ENCODE measurements around the gene PARP9. TPM values are rescaled to one million over a fixed set of nuclear protein-coding genes. Genes with fewer than 3 reads are reported as not detected.

The PARP9 gene
- 10 to 100 TPM; 13.4 to 16.6 (median 13.6) TPM for polyA plus RNA-seq (ENCODE audit: insufficient read length in 3 of 3)
- long read RNA-seq, donor 1, partial matches to known transcripts, result 0 of 1 reads
- long read RNA-seq, donor 1, other reads (novel, unspliced or antisense), result 0 of 1 reads
- long read RNA-seq, donor 2, result 0 reads
- long read RNA-seq, donor 3, result 0 reads
- long read RNA-seq, donor 4, result 0 reads
- long read RNA-seq, donor 5, result 0 reads
- long read RNA-seq, donor 6, result 0 reads
- long read RNA-seq, donor 7, result 0 reads
- long read RNA-seq, donor 8, result 0 reads
- long read RNA-seq, donor 9, result 0 reads
- long read RNA-seq, donor 10, partial matches to known transcripts, result 5 of 5 reads
- long read RNA-seq, donor 10, other reads (novel, unspliced or antisense), result 0 of 5 reads
- long read RNA-seq, donor 11, result 0 reads
- long read RNA-seq, donor 12, result 0 reads
- long read RNA-seq, donor 13, partial matches to known transcripts, result 0 of 1 reads
- long read RNA-seq, donor 13, other reads (novel, unspliced or antisense), result 0 of 1 reads
- long read RNA-seq, donor 14, result 0 reads
- long read RNA-seq, donor 15, result 0 reads
- long read RNA-seq, donor 16, partial matches to known transcripts, result 13 of 14 reads
- long read RNA-seq, donor 16, other reads (novel, unspliced or antisense), result 0 of 14 reads

DNA sequence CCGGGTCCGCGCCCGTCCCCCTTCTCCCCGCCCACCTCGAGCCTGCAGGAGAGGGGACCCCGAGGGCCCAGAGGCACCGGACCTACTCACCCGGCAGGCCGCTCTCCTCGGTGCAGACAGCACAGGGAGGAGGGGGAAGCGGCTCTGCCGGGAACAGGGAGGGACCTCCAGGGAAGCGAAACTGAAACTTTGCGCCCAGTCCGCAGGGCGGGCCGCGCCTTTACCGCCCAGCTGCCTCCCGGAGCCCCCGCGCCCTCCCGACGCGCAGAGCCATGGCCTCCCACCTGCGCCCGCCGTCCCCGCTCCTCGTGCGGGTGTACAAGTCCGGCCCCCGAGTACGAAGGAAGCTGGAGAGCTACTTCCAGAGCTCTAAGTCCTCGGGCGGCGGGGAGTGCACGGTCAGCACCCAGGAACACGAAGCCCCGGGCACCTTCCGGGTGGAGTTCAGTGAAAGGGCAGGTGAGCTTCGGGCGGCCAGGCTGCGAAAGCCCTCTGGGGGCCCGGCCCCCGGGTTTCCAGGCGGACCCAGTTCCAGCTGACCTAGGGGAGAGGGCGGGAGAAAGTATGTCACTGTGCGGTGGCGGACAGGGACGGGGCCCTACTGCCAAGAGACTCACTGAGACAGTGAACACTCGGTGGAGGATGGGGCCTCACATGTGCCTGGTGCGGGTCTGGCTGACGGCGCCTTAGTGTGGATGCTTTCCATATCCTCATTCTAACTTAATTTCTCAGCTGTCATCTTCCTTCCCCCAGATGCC, at the start of gene PARP9, which contains the start of gene DTX3L:
Gene PARP9 (minus strand): TSS at position 146 of the 758 bp plus-strand sequence. CDS start 4,680 bp downstream, outside the sequence.
Gene DTX3L (plus strand): TSS at position 184 of the 758 bp plus-strand sequence. CDS start 89 bp downstream, at position 273.
- peak; percentile 49 to 80 (median 72) for DNase-seq (ENCODE audit: extremely low read depth in 1 of 11, low read depth in 9 of 11, low spot score in 4 of 11)

DNA sequence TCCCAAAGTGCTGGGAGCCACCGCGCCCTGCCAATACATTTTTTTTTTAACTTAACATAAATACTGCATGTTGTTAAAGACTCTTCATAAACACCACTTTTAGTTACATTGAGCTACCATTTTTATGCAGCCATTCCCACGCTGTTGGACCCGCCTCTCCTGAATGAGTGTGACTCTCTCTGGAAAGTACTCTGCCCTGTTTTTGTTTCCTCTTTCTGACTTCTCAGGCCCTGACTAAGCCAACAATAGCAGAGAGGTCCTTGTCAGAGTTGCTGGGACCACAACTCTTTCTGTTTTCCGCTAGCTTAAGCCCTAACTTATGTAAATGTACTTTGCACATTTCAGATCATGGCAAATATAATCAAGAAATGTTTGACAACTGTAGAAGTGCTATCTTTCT, 48.6 kb upstream of the PARP9 start:
- no peak for DNase-seq (ENCODE audit: extremely low read depth in 1 of 11, low read depth in 9 of 11, low spot score in 4 of 11)

DNA sequence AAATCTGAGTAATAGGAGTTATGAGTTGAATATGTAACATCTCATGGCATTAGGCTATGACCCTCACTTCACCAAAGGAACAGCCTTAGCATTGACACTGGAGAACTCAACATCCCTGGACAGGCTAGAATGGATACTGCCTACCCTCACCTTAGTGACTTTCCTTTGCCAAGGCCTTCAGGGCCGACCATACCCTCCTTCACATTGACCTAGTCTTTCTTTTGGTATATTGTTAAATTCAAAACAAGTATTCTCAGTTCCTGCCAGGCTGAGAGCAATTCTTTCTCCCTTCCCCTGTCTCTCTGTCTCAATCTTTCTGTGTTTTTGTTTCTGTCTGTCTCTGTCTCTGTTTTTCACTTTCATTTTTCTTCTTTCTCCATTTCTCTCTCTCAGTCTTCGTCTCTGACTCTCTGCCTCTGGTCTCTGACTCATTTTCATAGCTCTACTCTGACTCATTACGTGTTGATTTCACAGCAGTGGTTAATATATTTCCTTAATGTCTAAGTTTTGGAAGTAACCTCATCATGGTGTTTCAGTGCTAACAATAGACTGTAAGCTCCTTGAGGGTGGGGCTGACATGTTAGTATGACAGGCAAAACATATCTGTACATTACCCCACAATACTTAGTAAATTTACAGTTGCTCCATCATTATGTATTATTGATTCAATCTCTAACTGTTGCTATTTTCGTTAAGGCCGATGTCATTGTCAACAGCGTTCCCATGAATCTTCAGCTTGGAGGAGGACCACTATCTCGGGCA, 45.9 kb upstream of the PARP9 start:
- no peak for DNase-seq (ENCODE audit: extremely low read depth in 1 of 11, low read depth in 9 of 11, low spot score in 4 of 11)

DNA sequence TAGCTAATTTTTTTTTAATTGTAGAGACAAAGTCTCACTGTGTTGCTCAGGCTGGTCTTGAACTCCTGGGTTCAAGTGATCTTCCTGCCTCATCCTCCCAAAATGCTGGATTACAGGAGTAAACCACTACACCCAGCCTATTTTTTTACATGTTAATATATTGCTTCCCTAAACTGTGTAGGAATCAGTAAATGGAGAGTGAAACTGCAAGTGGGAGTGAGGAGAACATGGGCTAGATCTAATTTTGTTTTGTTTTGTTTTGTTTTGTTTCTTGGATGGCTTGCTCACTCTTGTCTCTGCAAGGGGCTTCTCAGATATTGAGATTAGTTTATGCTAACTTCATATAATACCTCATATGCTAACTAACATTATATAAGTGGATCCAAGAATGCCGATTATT, 44.8 kb upstream of the PARP9 start:
- no peak for DNase-seq (ENCODE audit: extremely low read depth in 1 of 11, low read depth in 9 of 11, low spot score in 4 of 11)

DNA sequence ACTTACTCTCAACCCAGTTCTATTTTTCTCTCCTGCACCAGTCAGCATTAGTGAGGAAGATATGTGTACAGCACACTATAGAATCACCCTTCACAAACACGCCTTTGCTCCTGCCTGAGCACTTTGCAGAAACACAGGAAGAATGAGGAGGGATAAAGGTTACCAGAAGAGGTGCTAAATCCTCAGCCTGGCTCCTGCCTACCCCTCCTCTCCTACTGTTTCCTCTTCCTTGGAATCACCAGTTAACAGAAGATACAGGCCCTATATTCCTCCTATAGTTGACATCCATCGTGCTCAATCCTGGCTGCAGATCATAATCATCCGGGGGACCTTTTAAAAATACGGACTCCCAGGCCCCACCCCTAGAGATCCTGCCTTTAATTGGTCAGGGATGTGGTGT, 42.2 kb upstream of the PARP9 start:
- DNase-seq (ENCODE audit: extremely low read depth in 1 of 11, low read depth in 9 of 11, low spot score in 4 of 11), result no peak

DNA sequence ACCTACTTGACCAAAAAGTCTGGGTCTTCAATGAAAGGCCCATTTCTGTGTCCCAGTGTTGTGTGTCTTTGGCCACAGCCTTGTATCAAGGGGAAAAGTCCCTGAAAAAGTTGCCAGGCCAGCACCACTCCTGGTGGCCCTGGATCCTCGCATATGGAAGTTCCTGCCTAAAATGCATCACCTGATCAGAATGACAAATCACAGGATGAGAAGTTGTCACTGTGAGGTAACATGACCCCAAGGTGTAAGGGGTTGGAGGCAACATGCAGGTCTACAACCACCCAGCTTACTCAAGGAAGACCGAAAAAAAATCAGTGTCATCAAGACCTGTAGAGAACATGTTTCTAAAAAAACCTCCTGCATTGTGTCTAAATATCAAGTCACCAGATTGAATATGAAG, 39.0 kb upstream of the PARP9 start:
- DNase-seq (ENCODE audit: extremely low read depth in 1 of 11, low read depth in 9 of 11, low spot score in 4 of 11), result no peak

DNA sequence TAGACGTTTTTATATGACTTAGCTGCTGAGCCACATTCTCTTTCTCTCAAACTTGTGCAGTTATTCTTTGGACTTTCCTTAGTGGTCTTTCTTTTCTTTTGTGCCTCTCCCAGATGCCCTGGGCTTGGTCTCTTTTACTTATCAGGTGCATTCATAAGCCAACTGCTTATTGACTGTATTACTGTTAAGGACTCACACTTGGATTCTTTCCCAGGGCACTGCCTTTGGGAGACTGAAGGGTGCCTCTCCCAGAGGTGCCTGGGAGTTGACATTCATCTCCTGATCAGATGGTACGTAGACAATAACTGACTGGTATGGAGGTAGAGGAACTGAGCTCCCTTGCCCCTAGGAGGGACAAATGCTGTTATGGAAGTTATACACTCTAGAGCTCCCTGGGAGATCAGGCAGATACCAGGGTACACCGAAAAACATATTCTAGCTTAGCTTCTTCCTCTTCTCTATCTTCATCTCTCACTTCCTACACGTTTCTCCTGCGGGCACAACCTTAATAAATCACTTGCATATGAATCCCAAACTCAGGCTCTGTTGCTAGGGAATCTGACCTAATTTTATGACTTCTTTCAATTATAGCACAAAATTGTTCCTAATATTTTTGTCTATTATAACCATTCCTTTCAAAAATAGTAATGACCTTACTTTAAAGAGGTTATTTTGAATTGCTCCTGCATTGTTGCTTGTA, 38.1 kb upstream of the PARP9 start:
- no peak for DNase-seq (ENCODE audit: extremely low read depth in 1 of 11, low read depth in 9 of 11, low spot score in 4 of 11)

DNA sequence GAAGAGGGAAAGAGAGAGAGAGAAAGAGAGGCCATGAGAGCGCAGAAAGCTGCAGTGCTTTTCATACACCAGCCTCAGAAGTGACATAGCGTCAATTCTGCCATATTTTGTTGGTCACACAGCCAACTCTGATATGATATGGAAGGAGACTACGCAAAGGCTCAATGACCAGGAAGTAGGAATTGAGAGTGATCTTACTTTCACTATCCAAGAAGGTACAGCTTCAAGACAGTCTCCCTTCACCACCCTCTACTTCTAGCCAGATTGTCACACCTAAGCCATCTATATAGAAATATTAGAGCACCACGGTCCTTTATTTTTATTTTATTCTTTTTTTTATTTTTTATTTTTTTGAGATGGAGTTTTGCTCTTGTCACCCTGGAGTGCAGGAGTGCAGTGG, 34.5 kb upstream of the PARP9 start:
- DNase-seq (ENCODE audit: extremely low read depth in 1 of 11, low read depth in 9 of 11, low spot score in 4 of 11), result no peak

DNA sequence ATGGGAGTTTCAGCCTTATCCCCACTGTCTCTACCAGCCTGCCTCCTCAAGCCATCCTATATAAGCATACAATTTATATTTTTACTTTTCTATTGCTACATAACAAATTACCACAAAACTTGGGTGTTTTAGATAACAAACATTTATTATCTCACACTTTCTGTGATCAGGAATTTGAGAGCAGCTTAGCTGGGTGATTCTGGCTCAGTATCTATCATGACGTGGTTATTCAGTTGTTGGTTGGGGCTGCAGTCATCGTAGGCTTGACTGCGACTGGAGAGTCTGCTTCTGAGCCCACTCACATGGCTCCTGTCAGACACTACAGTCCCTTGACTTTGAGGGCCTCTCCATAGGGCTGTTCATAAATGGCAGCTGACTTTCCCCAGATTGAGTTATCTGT, 34.1 kb upstream of the PARP9 start:
- no peak for DNase-seq (ENCODE audit: extremely low read depth in 1 of 11, low read depth in 9 of 11, low spot score in 4 of 11)

DNA sequence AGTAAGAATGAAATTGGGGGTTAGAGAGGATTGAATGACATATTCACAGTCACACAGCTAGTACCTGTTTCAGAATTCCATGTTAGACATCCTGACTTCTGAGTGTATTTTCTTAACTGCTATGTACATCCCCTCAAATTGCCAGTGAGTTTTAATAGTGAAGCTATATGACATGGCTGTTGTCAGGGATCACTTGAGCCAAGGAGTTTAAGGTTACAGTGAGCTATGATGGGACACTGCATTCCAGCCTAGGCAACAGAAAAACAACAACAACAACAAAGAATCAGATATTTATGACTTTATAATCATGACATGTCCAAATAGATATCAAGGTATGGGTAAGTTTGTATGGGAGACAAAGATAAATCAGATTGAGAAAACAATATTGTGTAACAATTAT, 29.9 kb upstream of the PARP9 start:
- no peak for DNase-seq (ENCODE audit: extremely low read depth in 1 of 11, low read depth in 9 of 11, low spot score in 4 of 11)

DNA sequence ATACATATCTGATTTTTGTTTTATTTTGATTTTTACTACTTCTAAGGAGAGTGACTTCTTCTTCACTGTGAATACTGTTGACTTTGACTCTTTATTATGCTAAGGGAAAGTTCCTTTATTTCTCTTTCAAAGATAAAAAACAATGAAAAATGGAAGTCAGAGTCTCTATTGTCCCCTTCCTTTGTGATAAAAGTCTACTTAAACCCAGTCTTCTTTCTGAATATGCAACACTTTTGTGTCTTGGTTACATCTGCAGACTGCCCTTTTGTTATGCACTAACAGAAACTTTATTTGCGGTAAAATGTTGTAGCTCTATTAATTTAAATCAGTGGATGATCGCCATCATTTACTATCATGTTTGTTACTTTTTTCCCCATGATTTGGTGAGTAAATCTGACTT, 26.5 kb upstream of the PARP9 start:
- no peak for DNase-seq (ENCODE audit: extremely low read depth in 1 of 11, low read depth in 9 of 11, low spot score in 4 of 11)

DNA sequence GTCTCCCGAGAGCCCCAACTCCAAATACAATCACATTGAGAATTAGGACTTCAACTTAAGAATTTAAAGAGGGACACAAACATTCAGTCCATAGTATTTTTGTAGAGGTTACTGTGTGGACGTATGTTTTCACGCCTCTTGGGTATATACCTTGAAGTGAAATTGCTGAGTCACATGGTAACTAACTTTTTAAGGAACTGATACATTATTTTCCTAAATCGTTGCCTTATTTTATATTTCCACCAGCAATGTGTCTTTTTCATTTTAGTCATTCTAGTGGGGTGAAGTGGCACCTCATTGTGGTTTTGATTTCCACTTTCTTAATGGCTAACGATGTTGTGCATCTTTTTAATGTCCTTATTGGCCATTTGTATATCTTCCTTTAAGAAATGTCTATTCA, 25.2 kb upstream of the PARP9 start:
- no peak for DNase-seq (ENCODE audit: extremely low read depth in 1 of 11, low read depth in 9 of 11, low spot score in 4 of 11)

DNA sequence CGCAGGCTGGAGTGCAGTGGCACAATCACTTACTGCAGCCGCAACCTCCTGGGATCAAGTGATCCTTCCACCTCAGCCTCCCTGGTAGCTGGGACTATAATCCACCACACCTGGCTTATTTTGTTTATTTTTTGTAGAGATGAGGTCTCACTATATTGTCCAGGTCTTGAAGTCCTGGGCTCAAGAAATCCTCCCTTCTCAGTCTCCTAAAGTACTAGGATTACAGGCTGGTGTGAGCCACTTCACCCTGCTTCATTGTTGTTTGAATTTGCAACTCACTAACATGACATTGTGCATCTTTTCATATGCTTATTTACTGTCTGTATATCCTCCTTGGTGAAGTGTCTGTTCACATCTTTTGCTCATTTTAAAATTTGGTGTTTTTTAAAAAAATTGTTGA, 23.5 kb upstream of the PARP9 start:
- DNase-seq (ENCODE audit: extremely low read depth in 1 of 11, low read depth in 9 of 11, low spot score in 4 of 11), result no peak

DNA sequence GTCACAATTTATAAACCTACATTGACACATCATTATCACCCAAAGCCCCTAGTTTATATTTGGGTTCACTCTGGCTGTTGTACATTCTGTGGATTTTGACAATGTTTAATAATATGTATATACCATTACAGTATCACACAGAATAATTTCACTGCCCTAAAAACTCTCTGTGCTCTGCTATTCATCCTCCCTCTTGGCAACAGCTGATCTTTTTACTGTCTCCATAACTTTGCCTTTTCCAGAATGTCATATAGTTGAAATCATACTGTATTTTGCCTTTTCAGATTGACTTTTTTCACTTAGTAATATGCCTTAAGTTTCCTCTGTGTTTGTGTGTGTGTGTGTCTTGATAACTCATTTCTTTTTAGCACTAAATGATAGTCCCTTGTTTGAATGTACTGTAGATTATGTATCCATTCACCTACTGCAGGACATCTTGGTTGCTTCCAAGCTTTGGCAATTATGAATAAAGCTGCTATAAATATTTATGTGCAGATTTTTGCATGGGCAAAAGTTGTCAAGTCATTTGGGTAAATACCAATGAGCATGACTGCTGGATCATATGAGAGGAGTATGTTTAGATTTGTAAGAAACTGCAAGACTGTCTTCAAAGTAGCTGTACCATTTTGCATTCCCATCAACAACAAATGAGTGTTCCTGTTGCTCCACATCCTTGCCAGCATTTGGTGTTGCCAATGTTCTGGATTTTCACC, 22.8 kb upstream of the PARP9 start:
- DNase-seq (ENCODE audit: extremely low read depth in 1 of 11, low read depth in 9 of 11, low spot score in 4 of 11), result no peak

DNA sequence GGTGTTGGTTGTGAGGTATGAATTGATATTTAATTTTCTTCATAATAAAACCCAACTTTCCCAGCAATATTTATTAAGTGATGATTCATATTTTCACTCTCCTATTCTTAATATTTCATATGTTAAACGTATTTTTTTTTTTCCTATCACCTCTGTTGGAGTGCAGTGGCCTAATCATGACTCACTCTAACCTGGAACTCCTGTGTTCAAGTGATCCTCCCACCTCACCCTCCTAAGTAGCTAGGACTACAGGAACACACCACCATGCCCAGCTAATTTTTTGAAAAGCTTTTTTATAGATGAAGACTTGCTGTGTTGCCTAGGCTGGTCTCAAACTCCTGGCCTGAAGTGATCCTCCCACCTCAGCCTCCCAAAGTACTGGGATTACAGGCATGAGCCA, 22.0 kb upstream of the PARP9 start:
- DNase-seq (ENCODE audit: extremely low read depth in 1 of 11, low read depth in 9 of 11, low spot score in 4 of 11), result no peak

DNA sequence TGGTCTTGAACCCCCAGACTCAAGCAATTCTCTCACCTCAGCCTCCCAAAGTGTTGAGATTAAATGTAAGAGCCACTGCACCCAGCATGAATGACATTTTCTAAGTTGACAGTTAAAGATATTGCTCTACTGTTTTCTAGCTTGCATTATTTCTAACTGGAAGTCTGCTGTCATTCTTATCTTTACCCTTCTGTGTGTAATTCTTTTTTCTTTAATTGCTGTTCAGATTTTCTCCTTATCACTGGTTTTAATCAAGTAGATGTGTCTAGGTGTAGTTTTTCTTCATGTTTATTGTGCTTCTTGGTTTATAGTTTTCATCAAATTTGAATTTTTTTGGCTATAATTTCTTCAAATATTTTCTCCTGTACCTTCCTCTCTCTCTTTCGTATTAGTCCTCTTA, 18.3 kb upstream of the PARP9 start:
- no peak for DNase-seq (ENCODE audit: extremely low read depth in 1 of 11, low read depth in 9 of 11, low spot score in 4 of 11)

DNA sequence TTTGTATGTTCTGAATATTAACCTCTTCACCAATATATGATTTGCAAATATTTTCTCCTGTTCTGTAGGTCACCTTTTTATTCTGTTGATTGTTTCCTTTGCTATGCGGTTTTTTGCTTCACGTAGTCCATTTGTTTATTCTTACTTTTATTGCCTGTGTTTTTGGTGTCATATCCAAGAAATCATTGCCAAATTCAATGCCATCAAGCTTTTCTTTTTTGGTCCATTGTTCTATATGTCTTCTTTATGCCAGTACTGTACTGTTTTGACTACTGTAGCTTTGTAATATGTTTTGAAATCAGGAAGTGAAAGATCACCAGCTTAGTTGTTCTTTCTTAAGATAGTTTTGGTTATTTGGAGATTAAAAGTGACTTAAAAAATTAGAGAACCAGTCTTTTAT, 17.5 kb upstream of the PARP9 start:
- DNase-seq (ENCODE audit: extremely low read depth in 1 of 11, low read depth in 9 of 11, low spot score in 4 of 11), result no peak

DNA sequence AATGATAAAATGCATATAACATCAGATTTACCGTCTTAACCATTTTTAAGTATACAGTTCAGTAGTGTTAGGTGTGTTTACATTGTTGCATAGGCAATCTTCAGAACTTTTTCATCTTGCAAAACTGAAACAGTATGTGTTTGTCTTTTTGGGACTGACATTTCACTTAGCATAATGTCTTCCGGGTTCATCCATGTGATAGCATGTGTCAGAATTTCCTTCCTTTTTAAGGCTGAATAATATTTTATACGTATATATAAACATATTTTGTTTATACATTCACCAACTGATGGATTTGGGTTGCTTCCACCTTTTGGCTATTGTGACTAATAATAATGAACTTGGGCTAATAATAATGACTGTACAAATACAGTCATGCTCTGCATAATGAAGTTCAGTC, 16.4 kb upstream of the PARP9 start:
- no peak for DNase-seq (ENCODE audit: extremely low read depth in 1 of 11, low read depth in 9 of 11, low spot score in 4 of 11)
